Astrocyte (in vitro differentiated cells and primary cell): ENCODE measurements around the gene TTBK1.

Source experiments
- CTCF ChIP-seq: IDR thresholded peaks from 2 replicates; pipeline ENCODE4 v1.5.1; 2011; ENCODE audit warnings: low read depth, mild to moderate bottlenecking, inconsistent platforms, low read length, moderate library complexity; ENCODE audit not compliant: insufficient read depth
- EZH2 ChIP-seq: IDR thresholded peaks from 2 replicates; pipeline ENCODE4 v1.6.1; 2012; ENCODE audit warnings: mild to moderate bottlenecking, low read length, inconsistent platforms; ENCODE audit not compliant: insufficient read depth

DNA sequence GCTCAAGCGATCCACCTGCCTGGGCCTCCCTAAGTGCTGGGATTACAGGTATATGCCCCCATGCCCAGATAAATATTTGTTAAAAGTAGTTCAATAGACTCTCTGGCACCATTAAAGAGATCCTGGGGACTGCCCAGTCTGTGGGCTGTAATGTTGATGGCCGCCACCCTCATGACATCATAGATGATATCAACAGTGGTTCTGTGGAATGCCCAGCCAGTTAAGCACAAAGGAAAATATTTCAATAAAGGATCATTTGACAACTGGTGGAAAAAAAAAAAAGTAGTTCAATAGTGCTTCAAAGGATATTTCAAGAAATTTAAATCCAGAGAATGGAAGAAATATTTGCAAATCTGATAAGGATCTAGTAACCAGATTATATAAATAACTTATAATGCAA lies 66.9 kb downstream of the TTBK1 start:
- no peak for TF ChIP-seq CTCF
- no peak for TF ChIP-seq EZH2
